MCF 10A (cell line): ENCODE data around the gene RPS23. TPM values are rescaled to one million over a fixed set of nuclear protein-coding genes. Genes with fewer than 3 reads are reported as not detected.

Source experiments
- BruUV-seq: library from RNA; stranded (reverse); fragments of 400-500 nt; replicated peaks from 2 replicates; lab custom pipeline; 2021; lab: Mats Ljungman, UMichigan
- CTCF ChIA-PET: fragments of 300-600 bp; sonication (Branson Sonifier 250); formaldehyde crosslinking; extraction: SDS; loops from one replicate; lab custom pipeline; 2021; ENCODE audit warnings: antibody characterized with exemption, inconsistent platforms; lab: Yijun Ruan, JAX
- POLR2A ChIA-PET: fragments of 300-600, 350-650 bp; sonication (Branson Sonifier 250); formaldehyde crosslinking; extraction: SDS; loops from one replicate; lab custom pipeline; 2020; ENCODE audit warnings: antibody characterized with exemption, inconsistent platforms; lab: Yijun Ruan, JAX
- DNase-seq: peaks from one replicate; pipeline ENCODE4 v3.0.0-alpha.2; 2018; ENCODE audit not compliant: unreplicated experiment
- H3K27ac Mint-ChIP-seq: one replicate; pipeline ENCODE4 v1.8.0; 2022; ENCODE audit warnings: mild to moderate bottlenecking, low read depth, mixed read lengths; ENCODE audit not compliant: unreplicated experiment
- H3K27me3 Mint-ChIP-seq: one replicate; pipeline ENCODE4 v1.8.0; 2022; ENCODE audit warnings: mixed read lengths; ENCODE audit not compliant: insufficient read depth, unreplicated experiment
- H3K36me3 Mint-ChIP-seq: one replicate; pipeline ENCODE4 v1.8.0; 2022; ENCODE audit warnings: mild to moderate bottlenecking, moderate library complexity, mixed read lengths; ENCODE audit not compliant: insufficient read depth, unreplicated experiment
- H3K4me1 Mint-ChIP-seq: one replicate; pipeline ENCODE4 v1.8.0; 2022; ENCODE audit warnings: mixed read lengths; ENCODE audit not compliant: insufficient read depth, unreplicated experiment
- H3K4me3 Mint-ChIP-seq: one replicate; pipeline ENCODE4 v1.8.0; 2022; ENCODE audit warnings: mild to moderate bottlenecking, moderate library complexity, mixed read lengths; ENCODE audit not compliant: unreplicated experiment
- H3K9me3 Mint-ChIP-seq: one replicate; pipeline ENCODE4 v1.8.0; 2022; ENCODE audit warnings: mixed read lengths; ENCODE audit not compliant: unreplicated experiment
- intact Hi-C: fragments of 100-400 bp; cut with micrococcal nuclease; formaldehyde crosslinking; loops from 2 replicates; pipeline ENCODE4 v1.14.1; 2022
- total RNA-seq: library from RNA; stranded (reverse); gene quantifications from 2 replicates; pipeline ENCODE4 v1.2.3, GENCODE V29; 2022
- TF ChIP-seq, protein P1 (sequence below): fragments of 200-600 bp; IDR thresholded peaks from one replicate; pipeline ENCODE4 v1.8.0; 2022; ENCODE audit warnings: antibody characterized with exemption, mild to moderate bottlenecking; ENCODE audit not compliant: unreplicated experiment

Gene RPS23
- total RNA-seq, 1 experiment from 2014 or later: 2,870 TPM

DNA sequence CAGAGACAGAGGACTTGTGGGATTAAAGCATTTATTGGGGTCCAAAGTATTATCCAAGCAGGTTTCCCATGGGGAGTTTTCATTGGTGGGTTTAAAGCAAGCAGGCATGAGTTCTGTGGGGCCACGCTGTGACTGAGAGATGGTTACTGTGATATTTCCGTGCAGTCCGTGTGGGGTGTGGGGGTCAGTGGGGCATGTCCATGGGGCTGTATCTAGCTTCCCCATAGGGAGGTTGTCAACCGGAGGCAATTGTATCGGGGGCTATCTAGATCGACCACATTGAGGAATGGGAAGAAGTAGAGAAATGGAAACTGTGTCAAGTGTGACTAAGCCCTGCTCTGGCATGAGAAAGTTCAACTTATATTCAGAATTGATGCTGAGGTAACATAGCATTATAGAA, 7.1 kb upstream of the RPS23 start:
- intact Hi-C loops: no loop called here
- Mint-ChIP-seq H3K4me3 (no peak overlapping the region), H3K36me3 (peaks cover 11% of the 10 kb centered on the region), H3K27me3 (no peaks in the 10 kb centered on the region), H3K4me1 (peaks cover 24% of the 10 kb centered on the region), H3K27ac (peak overlapping the region; percentile 4), H3K9me3 (no peaks in the 10 kb centered on the region)
- TF ChIP-seq, protein P1, sequence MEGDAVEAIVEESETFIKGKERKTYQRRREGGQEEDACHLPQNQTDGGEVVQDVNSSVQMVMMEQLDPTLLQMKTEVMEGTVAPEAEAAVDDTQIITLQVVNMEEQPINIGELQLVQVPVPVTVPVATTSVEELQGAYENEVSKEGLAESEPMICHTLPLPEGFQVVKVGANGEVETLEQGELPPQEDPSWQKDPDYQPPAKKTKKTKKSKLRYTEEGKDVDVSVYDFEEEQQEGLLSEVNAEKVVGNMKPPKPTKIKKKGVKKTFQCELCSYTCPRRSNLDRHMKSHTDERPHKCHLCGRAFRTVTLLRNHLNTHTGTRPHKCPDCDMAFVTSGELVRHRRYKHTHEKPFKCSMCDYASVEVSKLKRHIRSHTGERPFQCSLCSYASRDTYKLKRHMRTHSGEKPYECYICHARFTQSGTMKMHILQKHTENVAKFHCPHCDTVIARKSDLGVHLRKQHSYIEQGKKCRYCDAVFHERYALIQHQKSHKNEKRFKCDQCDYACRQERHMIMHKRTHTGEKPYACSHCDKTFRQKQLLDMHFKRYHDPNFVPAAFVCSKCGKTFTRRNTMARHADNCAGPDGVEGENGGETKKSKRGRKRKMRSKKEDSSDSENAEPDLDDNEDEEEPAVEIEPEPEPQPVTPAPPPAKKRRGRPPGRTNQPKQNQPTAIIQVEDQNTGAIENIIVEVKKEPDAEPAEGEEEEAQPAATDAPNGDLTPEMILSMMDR: no peak
- no TSS peak for BruUV-seq
- no peak for DNase-seq
- POLR2A ChIA-PET: no interaction called here
- CTCF ChIA-PET: no interaction called here

DNA sequence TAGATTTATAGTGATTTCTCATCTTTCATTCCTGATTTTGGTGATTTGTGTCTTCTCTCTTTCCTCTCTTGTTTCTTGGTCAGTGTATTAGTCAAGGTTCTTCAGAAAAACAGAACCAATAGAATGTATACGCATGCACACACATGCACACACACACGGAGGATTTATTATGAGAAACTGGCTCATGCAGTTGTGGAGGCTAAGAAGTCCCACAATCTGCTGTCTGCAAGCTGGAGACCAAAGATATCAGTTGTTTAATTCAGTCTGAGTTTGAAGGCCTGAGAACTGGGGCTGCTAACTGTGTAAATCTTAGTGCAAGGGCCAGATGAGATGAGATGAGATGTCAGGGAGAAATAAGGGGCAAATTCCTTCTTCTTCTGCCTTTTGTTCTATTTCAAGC, 5.7 kb upstream of the RPS23 start:
- TF ChIP-seq, protein P1: no peak
- H3K4me1 Mint-ChIP-seq: peaks cover 35% of the 10 kb centered on the region
- ChIA-PET POLR2A (interaction anchor here (0.7 kb wide), 1 partner anchor 1279 kb away, joined by 3 read pairs; no protein-coding TSS in a partner anchor), CTCF (interaction anchor here (0.6 kb wide), 1 partner anchor 116 kb away, joined by 3 read pairs; no protein-coding TSS in a partner anchor)
- H3K27me3 Mint-ChIP-seq: no peaks in the 10 kb centered on the region
- intact Hi-C loops: no loop called here
- no peak for DNase-seq
- no TSS peak for BruUV-seq
- H3K27ac Mint-ChIP-seq: no peak overlapping the region
- H3K9me3 Mint-ChIP-seq: no peaks in the 10 kb centered on the region
- peaks cover 11% of the 10 kb centered on the region for H3K36me3 Mint-ChIP-seq
- no peak overlapping the region for H3K4me3 Mint-ChIP-seq

DNA sequence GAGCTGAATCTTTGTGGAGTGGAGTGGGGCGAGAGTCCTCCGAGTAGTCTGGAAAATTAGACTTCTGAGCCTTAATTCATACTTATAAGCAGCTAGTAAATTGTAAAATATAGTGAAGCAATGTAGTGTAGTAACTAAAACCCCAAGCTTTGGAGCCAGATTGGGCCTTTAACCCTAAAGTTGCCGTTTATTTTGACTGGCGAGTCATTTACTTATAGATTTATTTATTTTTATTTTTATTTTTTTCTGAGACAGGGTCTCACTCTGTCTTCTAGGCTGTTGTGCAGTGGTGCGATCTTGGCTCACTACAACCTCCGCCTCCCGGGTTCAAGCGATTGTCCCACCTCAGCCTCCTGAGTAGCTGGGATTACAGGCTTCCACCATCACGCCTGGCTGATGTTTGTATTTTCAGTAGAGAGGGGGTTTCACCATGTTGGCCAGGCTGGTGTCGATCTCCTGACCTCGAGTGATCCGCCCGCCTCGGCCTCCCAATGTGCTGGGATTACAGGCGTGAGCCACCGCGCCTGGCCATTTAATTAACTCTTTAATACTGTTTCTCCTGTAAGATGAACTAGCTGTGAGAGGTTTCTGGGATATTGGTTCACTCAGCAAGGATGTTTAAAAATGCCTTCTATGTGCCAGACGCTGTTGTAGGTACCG, 687 bp upstream of the RPS23 start:
- peaks cover 19% of the 10 kb centered on the region for H3K4me1 Mint-ChIP-seq
- TF ChIP-seq, protein P1: no peak
- TSS peak; percentile 94 for BruUV-seq
- no peaks in the 10 kb centered on the region for H3K9me3 Mint-ChIP-seq
- intact Hi-C loops: loop anchor here (5.0 kb wide), 1 partner anchor 128 kb away; no protein-coding TSS in a partner anchor
- H3K4me3 Mint-ChIP-seq: peak overlapping the region; percentile 96
- H3K36me3 Mint-ChIP-seq: peaks cover 50% of the 10 kb centered on the region
- no peaks in the 10 kb centered on the region for H3K27me3 Mint-ChIP-seq
- ChIA-PET POLR2A (interaction anchor here (0.5 to 2.2 kb wide), 18 partner anchors 9 to 1197 kb away, joined by 3 to 11 read pairs (median 4); no protein-coding TSS in a partner anchor), CTCF (interaction anchor here (0.6 to 1.4 kb wide), 6 partner anchors 9 to 952 kb away, joined by 3 to 4 read pairs (median 3); no protein-coding TSS in a partner anchor)
- H3K27ac Mint-ChIP-seq: peak overlapping the region; percentile 99
- DNase-seq: no peak

DNA sequence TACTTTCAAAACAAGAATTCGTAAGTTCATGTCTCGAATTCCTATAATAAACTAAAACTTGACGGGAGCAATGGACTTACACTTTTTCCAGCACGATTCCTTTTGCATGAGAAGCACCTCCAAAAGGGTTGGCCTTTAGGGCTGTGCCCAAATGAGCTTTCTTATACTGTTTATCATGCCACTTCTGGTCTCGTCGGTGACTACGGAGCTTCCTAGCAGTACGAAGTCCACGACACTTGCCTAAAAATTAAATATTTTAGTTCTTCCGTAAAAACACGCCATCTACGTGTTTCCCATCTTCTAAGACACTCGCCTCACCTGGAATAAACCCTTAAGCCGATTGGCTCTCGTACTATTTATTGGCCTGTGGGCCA, 554 bp downstream of the RPS23 start:
- intact Hi-C loops: loop anchor here (5.0 kb wide), 1 partner anchor 130 kb away; no protein-coding TSS in a partner anchor
- peak overlapping the region; percentile 99 for H3K27ac Mint-ChIP-seq
- no peak for DNase-seq
- ChIA-PET CTCF (interaction anchor here (0.6 to 1.2 kb wide), 4 partner anchors 18 to 762 kb away, joined by 3 to 6 read pairs (median 4); no protein-coding TSS in a partner anchor), POLR2A (interaction anchor here (0.6 to 1.9 kb wide), 10 partner anchors 8 to 1276 kb away, joined by 3 to 10 read pairs (median 3); no protein-coding TSS in a partner anchor)
- H3K9me3 Mint-ChIP-seq: no peaks in the 10 kb centered on the region
- BruUV-seq: no TSS peak
- H3K4me3 Mint-ChIP-seq: peak overlapping the region; percentile 96
- TF ChIP-seq, protein P1: no peak
- H3K4me1 Mint-ChIP-seq: peaks cover 19% of the 10 kb centered on the region
- H3K36me3 Mint-ChIP-seq: peaks cover 55% of the 10 kb centered on the region
- H3K27me3 Mint-ChIP-seq: no peaks in the 10 kb centered on the region
